ENCODE measurements around the gene FGF2.
"Not testable (repeated sequence)": the region's sequence is repeated elsewhere in the genome, so short reads cannot be mapped to it uniquely, and the experiment has no call there.

Gene FGF2

DNA sequence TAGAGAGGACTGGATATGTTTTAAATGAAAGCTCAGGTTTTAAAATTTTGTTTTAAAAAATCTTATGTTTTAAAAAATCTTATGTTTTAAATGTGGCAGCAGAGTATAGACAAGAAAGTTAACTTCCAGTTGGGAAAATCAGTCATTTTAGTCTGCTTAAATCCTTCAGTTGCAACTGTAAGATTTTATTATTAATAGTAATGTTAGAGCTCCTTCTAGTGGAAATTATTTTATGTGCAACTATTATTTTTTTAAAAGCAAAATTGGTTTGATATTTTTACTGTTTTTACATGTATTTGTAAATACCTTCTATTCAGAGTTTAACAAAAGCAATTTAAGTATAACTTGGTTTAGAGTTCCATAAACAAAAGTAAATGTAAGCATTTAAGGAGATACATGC is 104.2 kb downstream of the FGF2 start:
- no peak for DNase-seq (ENCODE audit: low read depth)

- no peak for DNase-seq (ENCODE audit: low read depth)
Observed at GRCh38 chr4:122932763-122933162, 106.1 kb downstream of the FGF2 start.

GRCh38 chr4:122945136-122945535 is 118.5 kb downstream of the FGF2 start:
- DNase-seq (ENCODE audit: low read depth), result not testable (repeated sequence)

- DNase-seq (ENCODE audit: low read depth), result no peak
Observed at GRCh38 chr4:122946142-122946541, 119.5 kb downstream of the FGF2 start.
